H1 (cell line): ENCODE results near the gene ZC2HC1C. TPM values are rescaled to one million over a fixed set of nuclear protein-coding genes. Genes with fewer than 3 reads are reported as not detected.

Source experiments
- CTCF ChIA-PET: fragments of 300-600 bp; sonication (Branson Sonifier 250); formaldehyde crosslinking; loops from one replicate; lab custom pipeline; 2021; ENCODE audit not compliant: partially characterized antibody; lab: Charles Lee
- POLR2A ChIA-PET: fragments of 300-600 bp; sonication (Branson Sonifier 250); formaldehyde crosslinking; loops from one replicate; lab custom pipeline; 2021; ENCODE audit warnings: inconsistent platforms; ENCODE audit not compliant: partially characterized antibody; lab: Charles Lee
- DNase-seq, 2 experiments: peaks; one replicate each; pipeline versions ENCODE4 v3.0.0 to v3.0.0-alpha.2; 2010 to 2022; ENCODE audit warnings: low spot score in 2 of 2, low read depth in 1 of 2, mixed read lengths in 1 of 2
- FAIRE-seq: peaks from 2 replicates; lab custom pipeline; 2011; peaks lifted over from hg19 to GRCh38; lab: Jason Lieb, UNC
- H2AFZ ChIP-seq: 2 replicates; pipeline ENCODE4 v1.8.1; 2012; ENCODE audit warnings: low read length, inconsistent platforms
- H2AK5ac ChIP-seq: 2 replicates; pipeline ENCODE4 v1.6.1; 2013; ENCODE audit warnings: low read depth, low read length
- H2BK120ac ChIP-seq: replicated peaks from 2 replicates; pipeline ENCODE3; 2013; ENCODE audit warnings: low read depth, low read length, inconsistent platforms
- H2BK12ac ChIP-seq: 2 replicates; pipeline ENCODE4 v1.6.1; 2013; ENCODE audit warnings: low read depth, low read length
- H2BK15ac ChIP-seq: 2 replicates; pipeline ENCODE4 v1.6.1; 2013; ENCODE audit warnings: low read length
- H2BK20ac ChIP-seq: 2 replicates; pipeline ENCODE4 v1.6.1; 2013; ENCODE audit warnings: low read length
- H2BK5ac ChIP-seq: 2 replicates; pipeline ENCODE4 v1.6.1; 2013; ENCODE audit warnings: low read depth, low read length
- H3K14ac ChIP-seq: 2 replicates; pipeline ENCODE4 v1.6.1; 2013; ENCODE audit warnings: inconsistent platforms; ENCODE audit not compliant: insufficient read length
- H3K18ac ChIP-seq: 2 replicates; pipeline ENCODE4 v1.6.1; 2013; ENCODE audit warnings: low read length; ENCODE audit errors: extremely low read depth
- H3K23ac ChIP-seq: 2 replicates; pipeline ENCODE4 v1.6.1; 2013; ENCODE audit warnings: inconsistent platforms; ENCODE audit not compliant: insufficient read length
- H3K23me2 ChIP-seq: 2 replicates; pipeline ENCODE4 v1.6.1; 2013; ENCODE audit warnings: low read depth, low read length
- H3K27ac ChIP-seq: 2 replicates; pipeline ENCODE4 v1.6.1; 2011; ENCODE audit warnings: low read depth, low read length, inconsistent platforms
- H3K27me3 ChIP-seq, 4 experiments: replicated peaks in 1 of 4; 1 replicate in 1 of 4; 2 replicates in 3 of 4; pipeline versions ENCODE4 v1.6.1 to v1.8.1; 2011 to 2013; ENCODE audit warnings: low read length in 3 of 4, mild to moderate bottlenecking in 3 of 4, inconsistent platforms in 2 of 4, mixed read lengths in 2 of 4, moderate library complexity in 1 of 4; ENCODE audit not compliant: control insufficient read depth in 3 of 4, insufficient read depth in 3 of 4; ENCODE audit errors: extremely low read depth in 1 of 4
- H3K36me3 ChIP-seq, 4 experiments: 2 replicates each; pipeline versions ENCODE4 v1.6.1 to v1.8.1; 2011 to 2013; ENCODE audit warnings: mild to moderate bottlenecking in 4 of 4, low read length in 3 of 4, moderate library complexity in 2 of 4, control low read depth in 1 of 4, inconsistent platforms in 1 of 4; ENCODE audit not compliant: insufficient read depth in 4 of 4, control insufficient read depth in 2 of 4
- H3K4ac ChIP-seq: replicated peaks from 2 replicates; pipeline ENCODE3; 2013; ENCODE audit warnings: low read length, low read depth, mixed read lengths, inconsistent platforms; ENCODE audit not compliant: insufficient read length
- H3K4me1 ChIP-seq, 4 experiments: replicated peaks in 1 of 4; 1 replicate in 1 of 4; 2 replicates in 3 of 4; pipeline versions ENCODE4 v1.6.1 to v1.8.1; 2011 to 2013; ENCODE audit warnings: low read length in 3 of 4, inconsistent platforms in 2 of 4, mixed read lengths in 1 of 4; ENCODE audit not compliant: insufficient read depth in 4 of 4, control insufficient read depth in 3 of 4
- H3K4me2 ChIP-seq, 2 experiments: 2 replicates each; pipeline versions ENCODE4 v1.6.1 to v1.8.1; 2011 to 2013; ENCODE audit warnings: low read depth in 2 of 2, low read length in 2 of 2, control low read depth in 1 of 2, inconsistent platforms in 1 of 2, mild to moderate bottlenecking in 1 of 2; ENCODE audit not compliant: insufficient read depth in 1 of 2
- H3K4me3 ChIP-seq, 4 experiments: fragments of 200-600, 300-600 bp in 1 of 4; sonication (generic), shearing (Covaris generic), sonication (Bioruptor Twin) in 1 of 4; 2 replicates each; pipeline versions ENCODE4 v1.5.1 to v1.8.1; 2011 to 2016; ENCODE audit warnings: low read length in 4 of 4, low read depth in 3 of 4, control low read depth in 2 of 4, inconsistent platforms in 2 of 4, mild to moderate bottlenecking in 2 of 4, mixed read lengths in 1 of 4, moderate library complexity in 1 of 4; ENCODE audit not compliant: insufficient read depth in 2 of 4; ENCODE audit errors: extremely low read depth in 1 of 4
- H3K56ac ChIP-seq: replicated peaks from 2 replicates; pipeline ENCODE3; 2013; ENCODE audit warnings: low read depth, mild to moderate bottlenecking, mixed read lengths, low read length, inconsistent platforms; ENCODE audit not compliant: insufficient read length
- H3K79me1 ChIP-seq: 2 replicates; pipeline ENCODE4 v1.6.1; 2013; ENCODE audit warnings: low read depth, low read length, control low read depth
- H3K79me2 ChIP-seq, 2 experiments: 2 replicates each; pipeline versions ENCODE4 v1.6.1 to v1.8.1; 2012 to 2013; ENCODE audit warnings: low read length in 2 of 2, mild to moderate bottlenecking in 2 of 2, inconsistent platforms in 1 of 2; ENCODE audit not compliant: insufficient read depth in 2 of 2, control insufficient read depth in 1 of 2
- H3K9ac ChIP-seq, 4 experiments: replicated peaks in 1 of 4; 1 replicate in 1 of 4; 2 replicates in 3 of 4; pipeline versions ENCODE4 v1.6.1 to v1.8.1; 2011 to 2013; ENCODE audit warnings: low read depth in 3 of 4, low read length in 3 of 4, control low read depth in 2 of 4, mild to moderate bottlenecking in 2 of 4, moderate library complexity in 2 of 4, inconsistent platforms in 1 of 4; ENCODE audit errors: extremely low read depth in 1 of 4
- H3K9me3 ChIP-seq, 2 experiments: 2 replicates each; pipeline versions ENCODE4 v1.6.1 to v1.8.1; 2012 to 2013; ENCODE audit warnings: mild to moderate bottlenecking in 2 of 2, moderate library complexity in 2 of 2, control low read depth in 1 of 2, inconsistent platforms in 1 of 2, low read depth in 1 of 2, low read length in 1 of 2, mixed read lengths in 1 of 2; ENCODE audit not compliant: insufficient read depth in 2 of 2
- H4K20me1 ChIP-seq, 2 experiments: replicated peaks in 1 of 2; 2 replicates each; pipeline versions ENCODE3 to v1.8.1; 2011 to 2013; ENCODE audit warnings: inconsistent platforms in 2 of 2, low read length in 2 of 2, mild to moderate bottlenecking in 1 of 2; ENCODE audit not compliant: insufficient read depth in 2 of 2, control insufficient read depth in 1 of 2
- H4K5ac ChIP-seq: 2 replicates; pipeline ENCODE4 v1.6.1; 2013; ENCODE audit warnings: low read length, low read depth, mixed read lengths, inconsistent platforms; ENCODE audit not compliant: insufficient read length
- H4K8ac ChIP-seq: 2 replicates; pipeline ENCODE4 v1.8.0; 2013; ENCODE audit warnings: mild to moderate bottlenecking, moderate library complexity, low read length, inconsistent platforms; ENCODE audit not compliant: insufficient read depth; ENCODE audit errors: extremely low read depth
- H4K91ac ChIP-seq: replicated peaks from 2 replicates; pipeline ENCODE3; 2013; ENCODE audit warnings: low read length, mixed read lengths, inconsistent platforms; ENCODE audit not compliant: insufficient read length
- CTCF ChIP-seq, 3 experiments: IDR thresholded peaks; 1 replicate in 2 of 3; 2 replicates in 1 of 3; pipeline versions ENCODE4 v1.5.1 to v1.6.1; 2011; ENCODE audit warnings: low read length in 3 of 3, mild to moderate bottlenecking in 3 of 3, inconsistent platforms in 2 of 3, low read depth in 1 of 3, moderate library complexity in 1 of 3; ENCODE audit not compliant: insufficient read depth in 1 of 3; ENCODE audit errors: control extremely low read depth in 1 of 3
- RAD21 ChIP-seq, 2 experiments: IDR thresholded peaks in 1 of 2; conservative IDR thresholded peaks in 1 of 2; 2 replicates each; pipeline ENCODE4 v1.6.1; 2011; ENCODE audit warnings: low read depth in 2 of 2, low read length in 2 of 2, improper control_type of control experiment in 1 of 2, inconsistent platforms in 1 of 2, mild to moderate bottlenecking in 1 of 2, moderate library complexity in 1 of 2
- TCF12 ChIP-seq: IDR thresholded peaks from 2 replicates; pipeline ENCODE4 v1.6.1; 2011; ENCODE audit warnings: low read depth, mild to moderate bottlenecking, low read length
- WGBS, 2 experiments: shearing (Covaris generic) in 1 of 2; methylation state at CpG; one replicate each; pipeline versions ENCODE4 v1.1.6 to v1.1.7; 2013 to 2015; ENCODE audit warnings: low lambda C conversion rate in 2 of 2, mixed read lengths in 2 of 2, inconsistent platforms in 1 of 2, low coverage in 1 of 2, missing lambda C conversion rate in 1 of 2; ENCODE audit not compliant: insufficient replicate concordance in 2 of 2, insufficient coverage in 1 of 2, insufficient read length in 1 of 2; ENCODE audit errors: extremely low coverage in 1 of 2, missing lambda C conversion rate in 1 of 2; 5-methylcytosine and 5-hydroxymethylcytosine counted together
- polyA plus RNA-seq, 7 experiments: library from polyadenylated mRNA; depleted of rRNA in 3 of 7; stranded (reverse) in 5 of 7; unstranded in 2 of 7; fragments of >200 nt in 5 of 7; fragments of 200-250 nt in 2 of 7; gene quantifications; 1 replicate in 5 of 7; 2 replicates in 1 of 7; 4 replicates in 1 of 7; pipeline versions ENCODE4 v1.2.1 to v1.2.3, GENCODE V29; 2011 to 2013; ENCODE audit warnings: missing spikeins in 2 of 7, mixed read lengths in 2 of 7
- total RNA-seq: library from RNA; stranded (reverse); fragmentation: NEBNext Ultra II Directional; extraction: Animal tissue kit (Norgen Biotek cat#: 25700); gene quantifications from 2 replicates; pipeline ENCODE4 v1.2.1, GENCODE V29; 2021

The ZC2HC1C gene
- total and polyA plus RNA-seq, 2 of the 8 experiments (the other 6 are each of a cell fraction or from before 2014, with no cell fraction given): 0.57 to 1.2 TPM

- Histone ChIP-seq H3K79me1 (no peaks in the 10 kb centered on the region), H3K4me1 (no peaks in the 10 kb centered on the region; a peak in 2 of 7 replicates), H3K14ac (no peak overlapping the region), H3K23ac (no peak overlapping the region), H3K4me3 (no peak overlapping the region), H4K91ac (no peak overlapping the region), H2BK12ac (no peak overlapping the region), H2AFZ (no peak overlapping the region), H3K9ac (no peak overlapping the region), H3K4me2 (no peak overlapping the region), H2BK120ac (no peak overlapping the region), H4K20me1 (no peaks in the 10 kb centered on the region), H4K8ac (no peak overlapping the region), H3K4ac (no peak overlapping the region), H2BK5ac (no peak overlapping the region), H2AK5ac (no peak overlapping the region), H2BK15ac (no peak overlapping the region), H3K27me3 (no peaks in the 10 kb centered on the region), H3K56ac (no peak overlapping the region), H3K23me2 (no peaks in the 10 kb centered on the region), H2BK20ac (no peak overlapping the region), H3K79me2 (no peaks in the 10 kb centered on the region), H3K18ac (no peak overlapping the region), H4K5ac (no peak overlapping the region), H3K27ac (no peak overlapping the region), H3K36me3 (peaks cover 11 to 46% (median 29%) of the 10 kb centered on the region in 4 experiments), H3K9me3 (no peaks in the 10 kb centered on the region)
- CTCF ChIA-PET: interaction anchor here (0.6 to 10.6 kb wide), 73 partner anchors 8 to 480 kb away, joined by 3 to 98 read pairs (median 5); partner anchors contain the start of genes ACYP1, MLH3, PGF and PROX2
- TF ChIP-seq CTCF (IDR thresholded peaks at IDR 0.05; ENCODE audit: control extremely low read depth in 1 of 3, insufficient read depth in 1 of 3, low read depth in 1 of 3, low read length in 3 of 3): peak in 2 of 3 experiments; percentile 77 to 86; a peak in 3 of 4 replicates
- peak; percentile 90 to 91 for TF ChIP-seq RAD21 (IDR thresholded peaks at IDR 0.05 in 1 of 2, conservative IDR thresholded peaks at IDR 0.05 in 1 of 2; ENCODE audit: low read depth in 2 of 2, low read length in 2 of 2)
- TF ChIP-seq TCF12: no peak
- peak; percentile 80 for FAIRE-seq
- peak in 1 of 2 experiments; percentile 67 for DNase-seq
- 70% methylated on average over 7 of the region's 7 CpGs; no CpG with 5 or more reads in 1 of the 2 experiments for WGBS, 2 experiments
- POLR2A ChIA-PET: interaction anchor here (0.6 to 1.8 kb wide), 8 partner anchors 10 to 339 kb away, joined by 3 to 6 read pairs (median 4); partner anchors contain the start of genes JDP2 and ZC2HC1C
These were observed 19.3 kb downstream of the ZC2HC1C start for GRCh38 chr14:75088566-75089373.
